Body of pancreas (tissue), 4 donors: ENCODE data around the gene TACR1. TPM values are rescaled to one million over a fixed set of nuclear protein-coding genes. Genes with fewer than 3 reads are reported as not detected.
"Not testable (repeated sequence)": the region's sequence is repeated elsewhere in the genome, so short reads cannot be mapped to it uniquely, and the experiment has no call there.

Source experiments
- ATAC-seq: fragments of 150-250 bp; one replicate; pipeline ENCODE4 v1.9.1; 2016
- DNase-seq, 4 donors: peaks; one replicate each; pipeline ENCODE4 v3.0.0-alpha.2; 2019
- H3K27ac ChIP-seq, 4 donors: fragments of 200-600 bp; sonication (generic); 1 replicate in 3 of 4; 2 replicates in 1 of 4; pipeline versions ENCODE4 v1.5.1 to v1.6.1; 2016 to 2019; ENCODE audit warnings: mild to moderate bottlenecking in 1 of 4, mixed read lengths in 1 of 4, moderate library complexity in 1 of 4
- H3K27me3 ChIP-seq, 2 donors: fragments of 200-600 bp; sonication (generic); one replicate each; pipeline ENCODE4 v1.6.0; 2016; ENCODE audit warnings: mild to moderate bottlenecking in 1 of 2
- H3K36me3 ChIP-seq, 2 donors: fragments of 200-600 bp; sonication (generic); replicated peaks in 1 of 2; 2 replicates each; pipeline ENCODE4 v1.5.1; 2016; ENCODE audit warnings: low read depth in 2 of 2; ENCODE audit not compliant: insufficient read depth in 1 of 2
- H3K4me1 ChIP-seq: fragments of 200-600 bp; sonication (generic); one replicate; pipeline ENCODE4 v1.6.0; 2016
- H3K4me3 ChIP-seq, 2 donors: fragments of 200-600 bp; sonication (generic); 1 replicate in 1 of 2; 2 replicates in 1 of 2; pipeline ENCODE4 v1.5.1; 2016 to 2019
- H3K9me3 ChIP-seq, 3 donors: fragments of 200-600 bp; sonication (generic); 1 replicate in 2 of 3; 2 replicates in 1 of 3; pipeline ENCODE4 v1.5.1; 2016
- CTCF ChIP-seq, 7 experiments: fragments of 450-650 bp in 4 of 7; fragments of 200-600 bp in 3 of 7; sonication (generic) in 3 of 7; IDR thresholded peaks; one replicate each; pipeline ENCODE4 v1.5.1; 2016 to 2019; ENCODE audit warnings: antibody characterized with exemption in 7 of 7
- POLR2A ChIP-seq, 3 donors: fragments of 450-650 bp; IDR thresholded peaks; one replicate each; pipeline ENCODE4 v1.6.1; 2016; ENCODE audit warnings: antibody characterized with exemption in 3 of 3, mild to moderate bottlenecking in 2 of 3
- WGBS, 2 donors: methylation state at CpG; one replicate each; pipeline ENCODE4 v1.1.5; 2017; 5-methylcytosine and 5-hydroxymethylcytosine counted together
- intact Hi-C: fragments of 100-400 bp; cut with DNase I; formaldehyde crosslinking; loops from one replicate; pipeline ENCODE4 v1.15.1; 2023
- total RNA-seq, 2 donors: library from RNA; depleted of rRNA; stranded (reverse); fragments of >200 nt; gene quantifications; one replicate each; pipeline ENCODE4 v1.1.0, GENCODE V29; 2016

TACR1 gene
- under 1 TPM in 1 of 2 donors, not detected in 1; 0.52 TPM for total RNA-seq

GRCh38 chr2:75199428-75200011, at the start of gene TACR1:
TACR1 (minus strand) TSS chr2:75199520; CDS start chr2:75198934, 586 bp downstream.
- intact Hi-C loops, result no loop called here
- Histone ChIP-seq H3K4me3 (peak within 1 kb of the TSS; percentile 14 to 17), H3K27me3 (no peaks in the 10 kb centered on the region), H3K9me3 (no peaks in the 10 kb centered on the region), H3K27ac (no peak within 1 kb of the TSS), H3K4me1 (peaks cover 22% of the 10 kb centered on the region), H3K36me3 (no peaks in the 10 kb centered on the region)
- TF ChIP-seq CTCF (IDR thresholded peaks at IDR 0.05) (peak in 6 of 7 experiments; percentile 16 to 53 (median 32)), POLR2A (IDR thresholded peaks at IDR 0.05) (peak in 1 of 3 donors; percentile 18)
- WGBS, 2 donors, result 0% methylated on average over 36 to 46 of the region's 46 CpGs
- DNase-seq, result peak; percentile 62 to 80 (median 71)
- ATAC-seq, result peak; percentile 70

GRCh38 chr2:75248581-75248980, 49.3 kb upstream of the TACR1 start:
- DNase-seq, H3K4me3 ChIP-seq, H3K36me3 ChIP-seq, ATAC-seq, H3K27me3 ChIP-seq, intact Hi-C loops, H3K4me1 ChIP-seq, H3K27ac ChIP-seq: not testable (repeated sequence)
- WGBS, 2 donors, result 80 to 83% methylated on average over 6 of the region's 6 CpGs
- H3K9me3 ChIP-seq, result peaks cover 0 to 13% (median 0%) of the 10 kb centered on the region in 3 donors

- DNase-seq (no peak), ATAC-seq (no peak)
- Histone ChIP-seq H3K4me3 (no peak overlapping the region), H3K36me3 (no peaks in the 10 kb centered on the region), H3K9me3 (peaks cover 0 to 13% (median 0%) of the 10 kb centered on the region in 3 donors), H3K4me1 (no peaks in the 10 kb centered on the region), H3K27ac (no peak overlapping the region), H3K27me3 (no peaks in the 10 kb centered on the region)
- intact Hi-C loops, result no loop called here
- no peak for TF ChIP-seq POLR2A (IDR thresholded peaks at IDR 0.05)
- no peak for TF ChIP-seq CTCF (IDR thresholded peaks at IDR 0.05)
- 66 to 68% methylated on average over 7 of the region's 7 CpGs for WGBS, 2 donors
Observed at GRCh38 chr2:75246441-75247167, 47.3 kb upstream of the TACR1 start.

- Histone ChIP-seq H3K4me1 (no peaks in the 10 kb centered on the region), H3K9me3 (no peaks in the 10 kb centered on the region), H3K27me3 (no peaks in the 10 kb centered on the region), H3K36me3 (no peaks in the 10 kb centered on the region), H3K27ac (no peak overlapping the region), H3K4me3 (no peak overlapping the region)
- 75 to 78% methylated on average over 9 of the region's 9 CpGs for WGBS, 2 donors
- TF ChIP-seq CTCF (IDR thresholded peaks at IDR 0.05) (no peak), POLR2A (IDR thresholded peaks at IDR 0.05) (no peak)
- intact Hi-C loops, result no loop called here
- DNase-seq (no peak), ATAC-seq (no peak)
Observed at GRCh38 chr2:75243219-75243618, 43.9 kb upstream of the TACR1 start.

GRCh38 chr2:75241696-75242095, 42.4 kb upstream of the TACR1 start:
- no peaks in the 10 kb centered on the region for H3K9me3 ChIP-seq
- H3K27me3 ChIP-seq, result no peaks in the 10 kb centered on the region
- TF ChIP-seq CTCF (IDR thresholded peaks at IDR 0.05) (no peak), POLR2A (IDR thresholded peaks at IDR 0.05) (no peak)

More at GRCh38 chr2:75241696-75242095, 42.4 kb upstream of the TACR1 start:
- DNase-seq (no peak), ATAC-seq (no peak)
- H3K36me3 ChIP-seq, result no peaks in the 10 kb centered on the region
- H3K27ac ChIP-seq, result no peak overlapping the region
- 80 to 83% methylated on average over 4 of the region's 4 CpGs for WGBS, 2 donors
- intact Hi-C loops, result no loop called here
- no peak overlapping the region for H3K4me3 ChIP-seq
- H3K4me1 ChIP-seq, result no peaks in the 10 kb centered on the region
